ENCODE data around the gene PNKD.

GRCh38 chr2:218270721-218271486, 585 bp downstream of the PNKD start:
- TF ChIP-seq CTCF (IDR thresholded peaks at IDR 0.05) (no peak), EZH2 (IDR thresholded peaks at IDR 0.05) (no peak), EZH2phosphoT487 (IDR thresholded peaks at IDR 0.05) (no peak)

All from neural progenitor cell (in vitro differentiated cells).